K562 (cell line): ENCODE data around the gene NKIRAS1. TPM values are rescaled to one million over a fixed set of nuclear protein-coding genes. Genes with fewer than 3 reads are reported as not detected.

Experiments used
- CBX2 ChIP-seq: fragments of 200-600 bp; sonication (generic); IDR thresholded peaks from one replicate; pipeline ENCODE4 v1.6.1; 2012; ENCODE audit warnings: mild to moderate bottlenecking, low read length, inconsistent platforms; ENCODE audit not compliant: insufficient read depth, poor library complexity, severe bottlenecking
- CGGBP1 ChIP-seq: fragments of 250-450 bp; sonication (Bioruptor Pico); IDR thresholded peaks from 2 replicates; pipeline ENCODE4 v1.9.0; 2021; ENCODE audit warnings: mild to moderate bottlenecking
- E2F4 ChIP-seq: sonication (generic); formaldehyde crosslinking; IDR thresholded peaks from 2 replicates; pipeline ENCODE4 v1.8.0; 2022; ENCODE audit warnings: mild to moderate bottlenecking, low read depth, missing genetic modification reagents
- ETV1 ChIP-seq: fragments of 450-650 bp; conservative IDR thresholded peaks from 2 replicates; pipeline ENCODE4 v1.6.1; 2016; ENCODE audit warnings: missing genetic modification characterization, control low read depth, low read depth, missing compliant biosample characterization
- HMBOX1 ChIP-seq: sonication (generic); IDR thresholded peaks from 2 replicates; pipeline ENCODE4 v1.6.1; 2016
- IRF2 ChIP-seq: sonication (generic); formaldehyde crosslinking; IDR thresholded peaks from 2 replicates; pipeline ENCODE4 v1.8.1; 2022; ENCODE audit warnings: mild to moderate bottlenecking, missing genetic modification reagents
- MBD1 ChIP-seq: fragments of 250-450 bp; sonication (Bioruptor Pico); IDR thresholded peaks from 2 replicates; pipeline ENCODE4 v1.8.0; 2022; ENCODE audit warnings: inconsistent platforms
- MEIS2 ChIP-seq: fragments of 450-650 bp; IDR thresholded peaks from 2 replicates; pipeline ENCODE4 v1.6.1; 2014; ENCODE audit warnings: mild to moderate bottlenecking; ENCODE audit not compliant: partially characterized antibody
- NCOA6 ChIP-seq: fragments of 450-650 bp; IDR thresholded peaks from 2 replicates; pipeline ENCODE4 v1.6.1; 2017; ENCODE audit warnings: mild to moderate bottlenecking
- PRDM10 ChIP-seq: fragments of 450-650 bp; IDR thresholded peaks from 2 replicates; pipeline ENCODE4 v1.6.1; 2018; ENCODE audit not compliant: partially characterized antibody
- TFE3 ChIP-seq: fragments of 450-650 bp; formaldehyde crosslinking; IDR thresholded peaks from 2 replicates; pipeline ENCODE4 v1.4.0; 2020; ENCODE audit warnings: mild to moderate bottlenecking, mixed read lengths
- TRIM24 ChIP-seq, 2 experiments: fragments of 450-650 bp; IDR thresholded peaks; 2 replicates each; pipeline ENCODE4 v1.6.1; 2016
- ZNF644 ChIP-seq: fragments of 200-800 bp; sonication (Bioruptor generic); IDR thresholded peaks from 2 replicates; pipeline ENCODE4 v1.6.1; 2016; ENCODE audit warnings: low read depth, missing genetic modification characterization, missing compliant biosample characterization
- ZSCAN32 ChIP-seq: fragments of 450-650 bp; formaldehyde crosslinking; IDR thresholded peaks from 2 replicates; pipeline ENCODE4 v1.4.0; 2020; ENCODE audit warnings: mild to moderate bottlenecking, moderate library complexity
- polyA plus RNA-seq, 8 experiments: library from polyadenylated mRNA; depleted of rRNA in 4 of 8; stranded (reverse) in 5 of 8; unstranded in 3 of 8; fragments of >200 nt; fragmentation: Nextera tagmentation in 2 of 8; fragmentation: Illumina TruSeq in 1 of 8; extraction: Ambion mirVana in 2 of 8; extraction: Trizol in 1 of 8; gene quantifications; 2 replicates each; pipeline versions ENCODE4 v1.2.1 to v1.2.3, GENCODE V29; 2011 to 2014; ENCODE audit warnings: inconsistent platforms in 1 of 8, missing spikeins in 1 of 8
- total RNA-seq, 7 experiments: library from RNA; depleted of rRNA in 6 of 7; stranded (reverse); fragments of >200 nt in 6 of 7; fragmentation: Illumina TruSeq in 2 of 7; extraction: Trizol in 2 of 7; gene quantifications; 2 replicates each; pipeline versions ENCODE4 v1.2.1 to v1.2.3, GENCODE V29; 2011 to 2021; ENCODE audit warnings: low replicate concordance in 1 of 7

The NKIRAS1 gene
- total and polyA plus RNA-seq, 9 of the 15 experiments (the other 6 are each of a cell fraction or from before 2014, with no cell fraction given): 5.1 to 10.3 (median 6.3) TPM

- TF ChIP-seq E2F4 (CRISPR knock-in tag): 0 out of 2 replicates have a peak, but pooled peaks have one; percentile 35
- TF ChIP-seq ETV1: no peak; the same call in 1 of the 2 replicates
- TF ChIP-seq TFE3: no peak
- TF ChIP-seq MEIS2: peak; percentile 76
- TF ChIP-seq CGGBP1 (CRISPR knock-in tag): no peak
- TF ChIP-seq TRIM24 (IDR thresholded peaks at IDR 0.05): no peak; a peak in 1 of 4 replicates
- TF ChIP-seq MBD1 (CRISPR knock-in tag): no peak
- TF ChIP-seq ZSCAN32 (CRISPR knock-in tag): no peak
- TF ChIP-seq HMBOX1: no peak
- TF ChIP-seq IRF2 (CRISPR knock-in tag): no peak
- no peak for TF ChIP-seq CBX2
- TF ChIP-seq NCOA6: peak; percentile 57
- peak; percentile 75 for TF ChIP-seq PRDM10
- TF ChIP-seq ZNF644 (tag): peak; percentile 15; the same call in 1 of the 2 replicates
Measured at GRCh38 chr3:23945913-23946687, 29.3 kb upstream of the NKIRAS1 start (continued).
